ENCODE results near the gene GRK6.

Gene GRK6

DNA sequence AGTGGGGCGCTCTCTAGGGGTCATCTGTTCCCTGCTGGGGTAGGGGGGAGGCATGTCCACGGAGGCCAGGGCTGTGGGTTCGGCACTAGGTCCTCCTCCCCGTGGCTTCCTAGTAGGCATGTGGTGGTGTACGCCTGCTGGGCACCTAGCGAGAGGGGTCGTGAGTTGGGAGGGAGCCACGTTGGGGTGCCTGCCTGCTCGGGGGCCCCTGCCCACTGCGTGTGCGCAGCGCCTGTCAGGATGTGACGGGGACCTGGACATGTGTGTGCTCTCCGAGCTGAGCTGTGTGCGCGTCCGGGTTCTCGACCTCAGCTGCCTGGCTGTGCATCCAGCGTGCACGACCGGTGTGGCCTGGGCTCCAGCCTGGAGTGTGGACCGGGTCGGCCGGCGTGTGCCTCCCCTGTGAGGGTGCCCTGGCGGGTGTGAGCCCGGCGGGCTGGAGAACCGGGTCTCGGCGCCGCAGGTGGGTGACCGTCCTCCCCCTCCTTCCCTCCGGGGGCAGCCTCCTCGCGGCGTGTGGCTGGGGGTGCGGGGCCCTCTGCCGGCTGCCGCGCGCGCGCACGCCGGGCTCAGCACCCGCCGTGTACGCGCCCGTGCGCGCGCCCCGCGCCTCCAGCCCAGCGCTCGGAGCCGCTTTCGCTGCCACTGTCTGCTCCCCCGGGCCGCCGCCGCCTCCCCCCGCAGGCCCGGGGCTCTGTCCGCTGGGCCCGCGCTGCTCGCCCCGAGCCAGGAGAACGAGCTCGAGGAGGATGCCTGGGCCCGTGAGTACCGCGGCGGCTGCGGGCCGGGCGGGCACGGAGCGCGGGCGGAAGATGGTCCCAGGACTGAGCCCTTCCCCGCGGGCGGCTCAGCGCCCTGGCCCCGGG, 20.0 kb downstream of the GRK6 start, which contains the start of gene PRR7:
TSS of gene PRR7 (plus strand) at position 615 of the 866 bp plus-strand sequence. CDS start 8,254 bp downstream, outside the sequence.
- 0 out of 2 replicates have a peak, but pooled peaks have one; percentile 56 for TF ChIP-seq TAF1 (IDR thresholded peaks at IDR 0.05; ENCODE audit: borderline replicate concordance, insufficient read depth, low read length)
- TF ChIP-seq, protein P1, sequence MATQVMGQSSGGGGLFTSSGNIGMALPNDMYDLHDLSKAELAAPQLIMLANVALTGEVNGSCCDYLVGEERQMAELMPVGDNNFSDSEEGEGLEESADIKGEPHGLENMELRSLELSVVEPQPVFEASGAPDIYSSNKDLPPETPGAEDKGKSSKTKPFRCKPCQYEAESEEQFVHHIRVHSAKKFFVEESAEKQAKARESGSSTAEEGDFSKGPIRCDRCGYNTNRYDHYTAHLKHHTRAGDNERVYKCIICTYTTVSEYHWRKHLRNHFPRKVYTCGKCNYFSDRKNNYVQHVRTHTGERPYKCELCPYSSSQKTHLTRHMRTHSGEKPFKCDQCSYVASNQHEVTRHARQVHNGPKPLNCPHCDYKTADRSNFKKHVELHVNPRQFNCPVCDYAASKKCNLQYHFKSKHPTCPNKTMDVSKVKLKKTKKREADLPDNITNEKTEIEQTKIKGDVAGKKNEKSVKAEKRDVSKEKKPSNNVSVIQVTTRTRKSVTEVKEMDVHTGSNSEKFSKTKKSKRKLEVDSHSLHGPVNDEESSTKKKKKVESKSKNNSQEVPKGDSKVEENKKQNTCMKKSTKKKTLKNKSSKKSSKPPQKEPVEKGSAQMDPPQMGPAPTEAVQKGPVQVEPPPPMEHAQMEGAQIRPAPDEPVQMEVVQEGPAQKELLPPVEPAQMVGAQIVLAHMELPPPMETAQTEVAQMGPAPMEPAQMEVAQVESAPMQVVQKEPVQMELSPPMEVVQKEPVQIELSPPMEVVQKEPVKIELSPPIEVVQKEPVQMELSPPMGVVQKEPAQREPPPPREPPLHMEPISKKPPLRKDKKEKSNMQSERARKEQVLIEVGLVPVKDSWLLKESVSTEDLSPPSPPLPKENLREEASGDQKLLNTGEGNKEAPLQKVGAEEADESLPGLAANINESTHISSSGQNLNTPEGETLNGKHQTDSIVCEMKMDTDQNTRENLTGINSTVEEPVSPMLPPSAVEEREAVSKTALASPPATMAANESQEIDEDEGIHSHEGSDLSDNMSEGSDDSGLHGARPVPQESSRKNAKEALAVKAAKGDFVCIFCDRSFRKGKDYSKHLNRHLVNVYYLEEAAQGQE (IDR thresholded peaks at IDR 0.05; ENCODE audit: insufficient read depth in 1 of 2, low read depth in 2 of 2, low read length in 2 of 2): no peak
- no peak for TF ChIP-seq FOXP2 (optimal IDR thresholded peaks at IDR 0.05; ENCODE audit: borderline replicate concordance, extremely low read depth, extremely low read length, insufficient read depth)
- TF ChIP-seq POLR2AphosphoS5 (IDR thresholded peaks at IDR 0.05; ENCODE audit: low read depth, low read length): peak; percentile 79

DNA sequence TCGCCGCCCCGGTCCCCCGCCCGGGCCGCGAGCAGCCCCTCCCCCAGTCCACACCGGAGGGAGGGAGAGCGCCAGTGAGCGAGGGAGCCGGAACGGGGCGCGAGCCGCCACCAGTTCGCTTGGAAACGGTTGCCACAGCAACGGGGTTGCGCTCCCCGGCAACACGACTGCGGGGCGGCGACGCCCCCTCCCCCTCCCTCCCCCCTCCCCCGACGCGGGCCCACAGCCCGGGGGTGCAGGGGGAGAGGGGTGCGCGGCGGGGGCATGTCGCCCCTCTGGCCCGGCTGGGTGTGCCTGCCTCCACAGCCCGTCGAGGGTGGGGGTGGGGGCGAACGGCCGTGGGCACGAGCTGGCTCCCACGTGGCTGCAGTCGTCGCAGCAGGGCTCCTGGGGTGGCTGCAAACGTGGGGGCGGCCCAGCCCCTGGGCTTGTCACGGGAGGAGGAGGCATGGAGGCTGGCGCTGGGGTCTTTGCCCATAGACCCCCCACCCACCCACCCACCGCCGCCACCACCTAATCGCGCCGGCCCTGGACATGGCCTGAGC, 20.7 kb downstream of the GRK6 start:
- TF ChIP-seq SIN3A (IDR thresholded peaks at IDR 0.05; ENCODE audit: borderline replicate concordance, insufficient read depth, low read length): no peak

DNA sequence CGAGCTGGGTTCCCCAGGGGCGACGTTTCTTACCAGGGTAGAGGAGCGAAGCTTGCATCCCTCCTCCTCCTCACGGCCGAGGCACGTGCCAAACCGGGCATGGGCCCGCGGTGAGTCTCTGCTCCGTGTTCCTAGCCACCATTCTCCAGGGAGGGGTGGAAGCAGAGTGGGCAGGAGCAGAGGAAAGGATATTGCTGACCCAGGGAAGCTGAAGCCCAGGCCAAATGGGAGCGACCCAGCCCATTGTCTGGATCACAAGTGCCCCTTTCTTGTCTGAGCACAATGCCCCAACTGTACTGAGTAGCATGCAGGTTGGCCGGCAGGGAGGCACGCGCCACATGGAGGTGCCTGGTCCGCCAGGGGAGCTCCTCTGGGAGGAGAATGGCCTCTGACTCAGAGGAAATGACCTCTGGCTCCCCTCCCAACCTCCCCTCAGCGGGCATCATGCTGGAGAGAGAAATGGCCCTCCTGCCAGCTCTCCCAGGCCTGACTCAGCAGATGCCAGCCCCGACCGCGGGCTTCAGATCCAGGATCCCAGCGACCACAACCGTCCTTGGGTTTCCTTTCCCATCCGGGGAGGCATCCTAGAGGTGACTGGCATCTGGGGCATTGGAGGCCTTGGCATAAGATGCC, 21.3 kb downstream of the GRK6 start:
- no peak for TF ChIP-seq SIN3A (IDR thresholded peaks at IDR 0.05; ENCODE audit: borderline replicate concordance, insufficient read depth, low read length)
- TF ChIP-seq, protein P1 (IDR thresholded peaks at IDR 0.05; ENCODE audit: insufficient read depth in 1 of 2, low read depth in 2 of 2, low read length in 2 of 2): no peak
- no peak for TF ChIP-seq FOXP2 (optimal IDR thresholded peaks at IDR 0.05; ENCODE audit: borderline replicate concordance, extremely low read depth, extremely low read length, insufficient read depth)
- no peak for TF ChIP-seq POLR2AphosphoS5 (IDR thresholded peaks at IDR 0.05; ENCODE audit: low read depth, low read length)
- no peak for TF ChIP-seq TAF1 (IDR thresholded peaks at IDR 0.05; ENCODE audit: borderline replicate concordance, insufficient read depth, low read length)

DNA sequence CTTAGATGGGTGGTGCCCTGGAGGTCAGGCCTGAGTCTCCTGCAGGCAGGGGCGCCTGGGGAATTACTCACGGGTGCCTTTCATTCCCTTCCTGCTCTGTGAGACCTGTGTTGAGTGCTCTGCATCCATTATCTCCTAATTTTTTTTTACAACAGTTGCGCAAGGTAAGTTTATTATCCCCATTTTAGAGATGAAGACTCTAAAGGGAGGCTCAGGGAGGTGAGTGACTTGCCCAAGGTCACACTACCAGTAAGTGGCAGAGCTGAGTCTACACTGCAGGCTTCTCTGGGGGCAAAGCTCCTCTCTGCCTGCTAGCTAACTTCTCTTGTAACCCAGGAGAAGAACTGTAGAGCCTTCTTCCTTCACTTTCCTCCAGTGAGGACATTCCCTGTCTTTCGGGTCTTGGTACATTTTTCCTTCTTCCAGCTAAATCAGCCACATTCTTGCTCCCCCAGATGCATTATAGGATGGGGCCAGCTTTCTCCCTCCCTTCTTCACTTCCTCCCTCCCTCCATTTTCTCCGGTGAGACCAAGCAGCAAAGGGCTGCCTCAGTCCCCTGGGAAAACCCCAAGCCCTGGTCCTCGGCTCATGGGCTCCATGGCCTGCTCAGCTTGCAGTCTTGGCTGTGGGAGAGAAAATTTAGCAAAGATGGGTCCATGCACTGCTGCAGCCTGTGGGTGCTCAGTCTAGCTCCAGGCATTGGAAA, 21.9 kb downstream of the GRK6 start:
- TF ChIP-seq TAF1 (IDR thresholded peaks at IDR 0.05; ENCODE audit: borderline replicate concordance, insufficient read depth, low read length) (no peak), FOXP2 (optimal IDR thresholded peaks at IDR 0.05; ENCODE audit: borderline replicate concordance, extremely low read depth, extremely low read length, insufficient read depth) (no peak), POLR2AphosphoS5 (IDR thresholded peaks at IDR 0.05; ENCODE audit: low read depth, low read length) (no peak), SIN3A (IDR thresholded peaks at IDR 0.05; ENCODE audit: borderline replicate concordance, insufficient read depth, low read length) (no peak)
- TF ChIP-seq, protein P1 (IDR thresholded peaks at IDR 0.05; ENCODE audit: insufficient read depth in 1 of 2, low read depth in 2 of 2, low read length in 2 of 2): no peak
